Neural progenitor cell (in vitro differentiated cells): ENCODE measurements around the gene TNFAIP1. TPM values are rescaled to one million over a fixed set of nuclear protein-coding genes. Genes with fewer than 3 reads are reported as not detected.

Source experiments
- DNase-seq: peaks from one replicate; pipeline ENCODE4 v3.0.0-alpha.2; 2016; ENCODE audit warnings: low spot score
- H2AFZ ChIP-seq: fragments of 200-600 bp; sonication (generic); replicated peaks from 2 replicates; pipeline ENCODE4 v1.6.1; 2016; ENCODE audit warnings: antibody characterized with exemption
- H3F3A ChIP-seq: fragments of 200-600 bp; sonication (generic); 2 replicates; pipeline ENCODE4 v1.6.1; 2016; ENCODE audit warnings: antibody characterized with exemption, low read depth
- H3K27ac ChIP-seq: fragments of 200-600 bp; sonication (generic); 2 replicates; pipeline ENCODE4 v1.5.1; 2016; ENCODE audit warnings: mild to moderate bottlenecking
- H3K27me3 ChIP-seq: fragments of 200-600 bp; sonication (generic); 2 replicates; pipeline ENCODE4 v1.6.1; 2016; ENCODE audit warnings: mild to moderate bottlenecking, moderate library complexity
- H3K36me3 ChIP-seq: fragments of 200-600 bp; sonication (generic); 2 replicates; pipeline ENCODE4 v1.5.1; 2016
- H3K4me1 ChIP-seq: fragments of 200-600 bp; sonication (generic); 2 replicates; pipeline ENCODE4 v1.6.1; 2016; ENCODE audit warnings: mixed run types
- H3K4me2 ChIP-seq: fragments of 200-600 bp; sonication (generic); 2 replicates; pipeline ENCODE4 v1.6.1; 2016
- H3K4me3 ChIP-seq: fragments of 200-600 bp; sonication (generic); 2 replicates; pipeline ENCODE4 v1.5.1; 2016
- H3K79me2 ChIP-seq: fragments of 200-600 bp; sonication (generic); 2 replicates; pipeline ENCODE4 v1.6.1; 2016; ENCODE audit warnings: low read depth
- H3K9ac ChIP-seq: fragments of 200-600 bp; sonication (generic); 2 replicates; pipeline ENCODE4 v1.6.1; 2016
- H3K9me3 ChIP-seq: fragments of 200-600 bp; sonication (generic); 2 replicates; pipeline ENCODE4 v1.5.1; 2016; ENCODE audit warnings: low read depth
- H4K20me1 ChIP-seq: fragments of 200-600 bp; sonication (generic); 2 replicates; pipeline ENCODE4 v1.6.1; 2016; ENCODE audit warnings: low read depth
- H3K27ac Mint-ChIP-seq: 3 replicates; pipeline ENCODE4 v1.8.0; 2021; ENCODE audit warnings: mixed read lengths
- H3K27me3 Mint-ChIP-seq: 2 replicates; pipeline ENCODE4 v1.8.0; 2022; ENCODE audit warnings: low read depth, mild to moderate bottlenecking, inconsistent platforms, moderate library complexity, mixed read lengths; ENCODE audit not compliant: insufficient read depth
- H3K36me3 Mint-ChIP-seq: 3 replicates; pipeline ENCODE4 v1.8.0; 2021; ENCODE audit warnings: mixed read lengths
- H3K4me1 Mint-ChIP-seq: 3 replicates; pipeline ENCODE4 v1.8.0; 2021; ENCODE audit warnings: mixed read lengths
- H3K4me3 Mint-ChIP-seq: 3 replicates; pipeline ENCODE4 v1.8.0; 2021; ENCODE audit warnings: mild to moderate bottlenecking, moderate library complexity, mixed read lengths
- H3K9me3 Mint-ChIP-seq: 3 replicates; pipeline ENCODE4 v1.8.0; 2020; ENCODE audit warnings: mixed read lengths
- CTCF ChIP-seq: fragments of 200-600 bp; sonication (generic); IDR thresholded peaks from 2 replicates; pipeline ENCODE4 v1.5.1; 2017; ENCODE audit warnings: antibody characterized with exemption, mild to moderate bottlenecking
- EZH2 ChIP-seq: fragments of 200-600 bp; sonication (generic); IDR thresholded peaks from 2 replicates; pipeline ENCODE4 v1.6.1; 2017; ENCODE audit warnings: antibody characterized with exemption, mild to moderate bottlenecking, moderate library complexity
- EZH2phosphoT487 ChIP-seq: fragments of 200-600 bp; sonication (generic); IDR thresholded peaks from 2 replicates; pipeline ENCODE4 v1.6.1; 2017; ENCODE audit warnings: antibody characterized with exemption
- total RNA-seq: library from RNA; depleted of rRNA; stranded (reverse); fragments of >200 nt; gene quantifications from 2 replicates; pipeline ENCODE4 v1.2.3, GENCODE V29; 2015; ENCODE audit warnings: low replicate concordance

TNFAIP1 gene, protein sequence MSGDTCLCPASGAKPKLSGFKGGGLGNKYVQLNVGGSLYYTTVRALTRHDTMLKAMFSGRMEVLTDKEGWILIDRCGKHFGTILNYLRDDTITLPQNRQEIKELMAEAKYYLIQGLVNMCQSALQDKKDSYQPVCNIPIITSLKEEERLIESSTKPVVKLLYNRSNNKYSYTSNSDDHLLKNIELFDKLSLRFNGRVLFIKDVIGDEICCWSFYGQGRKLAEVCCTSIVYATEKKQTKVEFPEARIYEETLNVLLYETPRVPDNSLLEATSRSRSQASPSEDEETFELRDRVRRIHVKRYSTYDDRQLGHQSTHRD
- total RNA-seq = 13.7 and 18.6 TPM in 2 replicates

- Histone ChIP-seq H3K9me3 (no peaks in the 10 kb centered on the region), H3K4me2 (peak within 1 kb of the TSS; percentile 83), H3K4me1 (peaks cover 6% of the 10 kb centered on the region), H3K79me2 (peaks cover 44% of the 10 kb centered on the region), H3K9ac (peak within 1 kb of the TSS; percentile 91), H4K20me1 (peaks cover 29% of the 10 kb centered on the region), H3K27ac (peak within 1 kb of the TSS; percentile 94), H3K4me3 (peak within 1 kb of the TSS; percentile 82), H3K27me3 (no peaks in the 10 kb centered on the region), H3F3A (peaks cover 23% of the 10 kb centered on the region), H3K36me3 (no peaks in the 10 kb centered on the region), H2AFZ (peak within 1 kb of the TSS; percentile 93)
- Mint-ChIP-seq H3K9me3 (no peaks in the 10 kb centered on the region), H3K4me1 (peaks cover 31% of the 10 kb centered on the region), H3K36me3 (peaks cover 9% of the 10 kb centered on the region), H3K27me3 (peaks cover 1% of the 10 kb centered on the region), H3K27ac (peak within 1 kb of the TSS; percentile 99), H3K4me3 (peak within 1 kb of the TSS; percentile 98)
- TF ChIP-seq CTCF (no peak), EZH2phosphoT487 (no peak), EZH2 (no peak)
- DNase-seq = peak; percentile 100
Measured at GRCh38 chr17:28335201-28335958, at the start of gene TNFAIP1, which contains the start of gene IFT20. Gene TNFAIP1 (plus strand): TSS chr17:28335761. CDS start chr17:28339522, 3,761 bp downstream. Gene IFT20 (minus strand): TSS chr17:28335472. CDS start chr17:28331985, 3,487 bp downstream.

GRCh38 chr17:28285965-28286364 is 49.6 kb upstream of the TNFAIP1 start:
- Histone ChIP-seq H3K9me3 (no peaks in the 10 kb centered on the region), H3K4me3 (no peak overlapping the region), H3K36me3 (no peaks in the 10 kb centered on the region), H3K9ac (no peak overlapping the region), H2AFZ (no peak overlapping the region), H3K4me1 (no peaks in the 10 kb centered on the region), H3K4me2 (no peak overlapping the region), H3K79me2 (no peaks in the 10 kb centered on the region), H3K27me3 (no peaks in the 10 kb centered on the region), H4K20me1 (no peaks in the 10 kb centered on the region), H3F3A (no peaks in the 10 kb centered on the region), H3K27ac (no peak overlapping the region)
- TF ChIP-seq EZH2phosphoT487 = no peak
- no peak for TF ChIP-seq CTCF
- no peak for TF ChIP-seq EZH2
- Mint-ChIP-seq H3K27me3 (no peaks in the 10 kb centered on the region), H3K4me3 (no peak overlapping the region), H3K9me3 (no peaks in the 10 kb centered on the region), H3K4me1 (no peaks in the 10 kb centered on the region), H3K36me3 (no peaks in the 10 kb centered on the region), H3K27ac (no peak overlapping the region)
- DNase-seq = no peak

DNA sequence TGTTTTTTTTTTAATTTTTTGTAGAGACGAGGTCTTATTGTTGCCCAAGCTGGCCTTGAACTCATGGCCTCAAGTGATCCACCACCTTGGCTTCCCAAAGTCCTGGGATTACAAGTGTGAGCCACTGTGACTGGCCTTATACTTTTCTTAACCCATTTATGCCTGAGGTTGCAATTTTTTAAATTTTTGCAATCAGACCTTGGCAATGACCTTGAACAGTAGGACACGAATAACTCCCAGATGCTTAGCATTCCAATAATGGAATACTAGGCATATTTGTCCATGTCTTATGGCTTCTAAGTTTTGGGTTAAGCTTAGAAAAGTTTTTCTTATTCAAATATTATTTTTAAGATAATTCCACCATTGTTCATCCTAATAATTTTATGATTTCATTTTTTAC is 44.9 kb upstream of the TNFAIP1 start:
- Histone ChIP-seq H2AFZ (no peak overlapping the region), H4K20me1 (no peaks in the 10 kb centered on the region), H3K79me2 (no peaks in the 10 kb centered on the region), H3K36me3 (no peaks in the 10 kb centered on the region), H3K9me3 (no peaks in the 10 kb centered on the region), H3K9ac (no peak overlapping the region), H3K4me3 (no peak overlapping the region), H3K27me3 (no peaks in the 10 kb centered on the region), H3K4me1 (no peaks in the 10 kb centered on the region), H3K27ac (no peak overlapping the region), H3F3A (no peaks in the 10 kb centered on the region), H3K4me2 (no peak overlapping the region)
- no peak overlapping the region for H3K4me3 Mint-ChIP-seq
- no peaks in the 10 kb centered on the region for H3K4me1 Mint-ChIP-seq
- TF ChIP-seq CTCF (no peak), EZH2phosphoT487 (no peak), EZH2 (no peak)
- H3K36me3 Mint-ChIP-seq = no peaks in the 10 kb centered on the region
- H3K9me3 Mint-ChIP-seq = no peaks in the 10 kb centered on the region
- no peak overlapping the region for H3K27ac Mint-ChIP-seq
- no peak for DNase-seq
- H3K27me3 Mint-ChIP-seq = peaks cover 2% of the 10 kb centered on the region
